Measurements from ENCODE around the gene CRB1.

The CRB1 gene

DNA sequence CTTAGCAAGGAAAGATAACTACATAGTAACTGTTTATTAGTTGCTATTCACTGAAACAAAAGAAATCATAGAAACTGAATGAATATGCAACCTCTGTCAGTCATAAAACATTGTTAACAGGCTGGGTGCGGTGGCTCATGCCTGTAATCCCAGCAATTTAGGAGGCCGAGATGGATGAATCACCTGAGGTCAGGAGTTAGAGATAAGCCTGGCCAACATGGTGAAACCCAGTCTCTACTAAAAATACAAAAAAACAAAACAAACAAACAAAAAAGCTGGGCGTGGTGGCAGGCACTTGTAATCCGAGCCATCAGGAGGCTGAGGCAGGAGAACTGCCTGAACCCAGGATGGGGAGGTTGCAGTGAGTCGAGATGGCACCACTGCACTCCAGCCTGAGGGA lies 44.1 kb downstream of the CRB1 start:
- no peak for DNase-seq (ENCODE audit: extremely low spot score)
- TF ChIP-seq, protein P1, sequence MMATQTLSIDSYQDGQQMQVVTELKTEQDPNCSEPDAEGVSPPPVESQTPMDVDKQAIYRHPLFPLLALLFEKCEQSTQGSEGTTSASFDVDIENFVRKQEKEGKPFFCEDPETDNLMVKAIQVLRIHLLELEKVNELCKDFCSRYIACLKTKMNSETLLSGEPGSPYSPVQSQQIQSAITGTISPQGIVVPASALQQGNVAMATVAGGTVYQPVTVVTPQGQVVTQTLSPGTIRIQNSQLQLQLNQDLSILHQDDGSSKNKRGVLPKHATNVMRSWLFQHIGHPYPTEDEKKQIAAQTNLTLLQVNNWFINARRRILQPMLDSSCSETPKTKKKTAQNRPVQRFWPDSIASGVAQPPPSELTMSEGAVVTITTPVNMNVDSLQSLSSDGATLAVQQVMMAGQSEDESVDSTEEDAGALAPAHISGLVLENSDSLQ (IDR thresholded peaks at IDR 0.05) = peak; percentile 67
- TF ChIP-seq HDGF (IDR thresholded peaks at IDR 0.05; ENCODE audit: borderline replicate concordance) (no peak), SUZ12 (IDR thresholded peaks at IDR 0.05) (no peak), FOXK2 (IDR thresholded peaks at IDR 0.05) (no peak), BHLHE40 (IDR thresholded peaks at IDR 0.05; ENCODE audit: borderline replicate concordance) (no peak)
- POLR2A ChIA-PET = no interaction called here
- CTCF ChIA-PET = no interaction called here

DNA sequence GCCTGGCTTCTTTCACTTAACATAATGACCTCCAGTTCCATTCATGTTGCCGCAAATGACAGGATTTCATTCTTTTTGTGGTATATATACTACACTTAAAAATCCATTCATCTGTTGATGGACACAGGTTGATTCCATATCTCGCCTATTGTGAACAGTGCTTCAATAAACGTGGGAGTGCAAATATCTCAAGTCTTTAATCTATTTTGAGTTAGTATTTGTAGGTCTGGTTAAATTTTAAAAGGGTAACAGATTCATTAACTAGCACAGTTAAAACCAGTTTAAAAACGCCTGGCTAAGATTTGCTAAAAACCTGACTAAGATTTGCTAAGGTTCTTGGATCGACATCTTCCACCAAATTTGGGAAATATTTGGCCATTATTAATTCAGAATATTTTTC lies 45.7 kb downstream of the CRB1 start:
- CTCF ChIA-PET = no interaction called here
- TF ChIP-seq L3MBTL2 (conservative IDR thresholded peaks at IDR 0.05) (no peak), SP1 (IDR thresholded peaks at IDR 0.05) (no peak)

DNA sequence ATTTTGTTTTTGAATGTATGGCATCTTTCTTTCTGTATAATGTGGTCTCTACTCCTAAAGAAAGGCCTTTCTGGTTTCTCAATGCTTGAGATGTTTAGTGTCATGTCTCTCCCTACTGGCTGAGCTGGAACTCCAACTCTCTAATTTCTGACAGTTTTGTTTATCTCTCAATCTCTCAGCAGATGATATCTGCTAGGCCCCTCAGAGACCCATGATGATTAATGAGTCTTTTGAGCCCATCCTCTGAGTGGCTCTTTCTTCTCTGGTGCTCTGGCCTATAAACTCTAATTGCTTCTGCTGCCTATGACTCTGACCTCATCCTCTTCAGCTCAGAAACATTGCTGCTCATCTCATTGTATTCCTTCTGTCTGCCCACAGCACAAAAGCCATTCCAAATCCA lies 46.6 kb downstream of the CRB1 start:
- ChIA-PET CTCF (interaction anchor here (1.4 kb wide), 1 partner anchor 13 kb away, joined by 4 read pairs; no protein-coding TSS in a partner anchor), POLR2A (no interaction called here)
- no peak for TF ChIP-seq NFRKB (IDR thresholded peaks at IDR 0.05)
- no peak for TF ChIP-seq HDGF (IDR thresholded peaks at IDR 0.05; ENCODE audit: borderline replicate concordance)
- TF ChIP-seq, protein P1 (IDR thresholded peaks at IDR 0.05) = peak; percentile 77
- TF ChIP-seq LEF1 (IDR thresholded peaks at IDR 0.05; ENCODE audit: borderline replicate concordance) = no peak
- TF ChIP-seq CTBP1 (IDR thresholded peaks at IDR 0.05; ENCODE audit: borderline replicate concordance) = peak; percentile 65
- DNase-seq (ENCODE audit: extremely low spot score) = no peak

More for the DNA sequence above, 45.7 kb downstream of the CRB1 start:
- no peak for DNase-seq (ENCODE audit: extremely low spot score)
- POLR2A ChIA-PET = no interaction called here

- ChIA-PET CTCF (no interaction called here), POLR2A (no interaction called here)
- DNase-seq (ENCODE audit: extremely low spot score) = no peak
Measured at GRCh38 chr1:197319631-197320030, 51.6 kb downstream of the CRB1 start.

DNA sequence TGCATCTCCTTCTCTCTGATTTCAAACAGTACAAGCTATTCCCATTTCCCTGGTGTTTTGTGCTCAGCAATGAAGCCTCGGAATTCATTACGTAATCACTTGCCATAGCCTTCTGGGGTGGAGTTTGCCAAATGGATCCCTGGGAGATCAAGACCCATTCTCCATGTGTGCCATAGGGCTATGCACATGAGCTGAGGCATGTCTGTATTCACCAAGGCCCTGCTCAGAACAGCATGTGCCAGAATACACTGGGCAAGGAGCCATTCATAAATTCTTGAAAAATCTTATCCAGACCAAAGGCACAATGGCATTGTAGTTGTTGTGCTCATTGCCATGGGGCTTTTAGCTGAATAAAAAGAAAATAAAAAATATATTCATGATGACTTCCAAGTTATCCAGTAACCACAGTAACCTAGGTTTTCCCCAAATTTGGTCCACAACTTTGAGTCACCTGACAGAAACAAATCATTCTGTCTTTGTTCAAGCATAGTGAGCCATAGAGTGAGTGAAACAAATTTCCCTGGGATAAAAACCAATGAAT lies 53.0 kb downstream of the CRB1 start:
- CTCF ChIA-PET = no interaction called here
- POLR2A ChIA-PET = no interaction called here
- no peak for DNase-seq (ENCODE audit: extremely low spot score)
- TF ChIP-seq ARNT (IDR thresholded peaks at IDR 0.05) = no peak
- TF ChIP-seq FOXK2 (IDR thresholded peaks at IDR 0.05) = no peak
- TF ChIP-seq L3MBTL2 (conservative IDR thresholded peaks at IDR 0.05) = no peak
- TF ChIP-seq ELF4 (IDR thresholded peaks at IDR 0.05) = no peak
- no peak for TF ChIP-seq SP1 (IDR thresholded peaks at IDR 0.05)
- TF ChIP-seq CTBP1 (IDR thresholded peaks at IDR 0.05; ENCODE audit: borderline replicate concordance) = no peak
- no peak for TF ChIP-seq NFRKB (IDR thresholded peaks at IDR 0.05)
- no peak for TF ChIP-seq BHLHE40 (IDR thresholded peaks at IDR 0.05; ENCODE audit: borderline replicate concordance)
- no peak for TF ChIP-seq FOXA1 (IDR thresholded peaks at IDR 0.05)
- TF ChIP-seq ZNF384 (IDR thresholded peaks at IDR 0.05) = no peak
- TF ChIP-seq TARDBP (IDR thresholded peaks at IDR 0.05) = no peak
- no peak for TF ChIP-seq SUZ12 (IDR thresholded peaks at IDR 0.05)
- TF ChIP-seq, protein P1 (IDR thresholded peaks at IDR 0.05) = no peak
- TF ChIP-seq LEF1 (IDR thresholded peaks at IDR 0.05; ENCODE audit: borderline replicate concordance) = no peak
- TF ChIP-seq FOXM1 (IDR thresholded peaks at IDR 0.05; ENCODE audit: borderline replicate concordance) = no peak
- TF ChIP-seq HDGF (IDR thresholded peaks at IDR 0.05; ENCODE audit: borderline replicate concordance) = no peak

More at GRCh38 chr1:197319631-197320030, 51.6 kb downstream of the CRB1 start:
- TF ChIP-seq NFRKB (IDR thresholded peaks at IDR 0.05) (no peak), SUZ12 (IDR thresholded peaks at IDR 0.05) (no peak), ELF4 (IDR thresholded peaks at IDR 0.05) (no peak), HDGF (IDR thresholded peaks at IDR 0.05; ENCODE audit: borderline replicate concordance) (no peak), ARNT (IDR thresholded peaks at IDR 0.05) (no peak), FOXM1 (IDR thresholded peaks at IDR 0.05; ENCODE audit: borderline replicate concordance) (no peak), SP1 (IDR thresholded peaks at IDR 0.05) (no peak), TARDBP (IDR thresholded peaks at IDR 0.05) (no peak), CTBP1 (IDR thresholded peaks at IDR 0.05; ENCODE audit: borderline replicate concordance) (no peak), L3MBTL2 (conservative IDR thresholded peaks at IDR 0.05) (no peak), LEF1 (IDR thresholded peaks at IDR 0.05; ENCODE audit: borderline replicate concordance) (no peak), BHLHE40 (IDR thresholded peaks at IDR 0.05; ENCODE audit: borderline replicate concordance) (no peak), FOXK2 (IDR thresholded peaks at IDR 0.05) (no peak), FOXA1 (IDR thresholded peaks at IDR 0.05) (no peak)
- TF ChIP-seq, protein P1 (IDR thresholded peaks at IDR 0.05) = no peak

DNA sequence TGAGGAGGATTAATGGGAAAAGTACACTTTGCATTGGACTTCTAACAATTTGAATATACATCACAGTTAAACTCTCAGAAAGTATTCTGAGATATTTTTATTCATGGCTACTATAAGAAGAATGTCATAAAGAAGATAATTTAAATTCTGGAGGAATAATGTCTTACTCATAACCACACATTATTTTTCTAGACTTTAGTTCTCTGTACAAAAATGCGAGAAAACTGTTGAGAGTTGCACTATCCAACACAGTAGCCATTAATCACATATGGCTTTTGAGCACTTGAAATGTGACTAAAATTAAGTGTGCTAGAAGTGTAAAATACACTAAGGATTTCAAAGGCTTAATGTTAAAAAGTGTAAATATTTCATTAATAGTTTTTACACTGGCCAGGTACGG lies 53.8 kb downstream of the CRB1 start:
- CTCF ChIA-PET = no interaction called here
- POLR2A ChIA-PET = no interaction called here
- DNase-seq (ENCODE audit: extremely low spot score) = no peak
- TF ChIP-seq SP1 (IDR thresholded peaks at IDR 0.05) (no peak), SUZ12 (IDR thresholded peaks at IDR 0.05) (no peak), NFRKB (IDR thresholded peaks at IDR 0.05) (no peak), ZNF384 (IDR thresholded peaks at IDR 0.05) (no peak), L3MBTL2 (conservative IDR thresholded peaks at IDR 0.05) (no peak), BHLHE40 (IDR thresholded peaks at IDR 0.05; ENCODE audit: borderline replicate concordance) (no peak), ELF4 (IDR thresholded peaks at IDR 0.05) (no peak), CTBP1 (IDR thresholded peaks at IDR 0.05; ENCODE audit: borderline replicate concordance) (no peak), ARNT (IDR thresholded peaks at IDR 0.05) (no peak), FOXM1 (IDR thresholded peaks at IDR 0.05; ENCODE audit: borderline replicate concordance) (no peak), FOXK2 (IDR thresholded peaks at IDR 0.05) (no peak), FOXA1 (IDR thresholded peaks at IDR 0.05) (no peak)
- TF ChIP-seq, protein P1 (IDR thresholded peaks at IDR 0.05) = no peak
